B cell (primary cell): Measurements from ENCODE around the gene AMDHD2.

Source experiments
- CTCF ChIP-seq: fragments of 200-600 bp; IDR thresholded peaks from one replicate; pipeline ENCODE4 v1.8.0; 2022; ENCODE audit warnings: antibody characterized with exemption, mild to moderate bottlenecking
- EZH2 ChIP-seq: IDR thresholded peaks from 2 replicates; pipeline ENCODE4 v1.6.1; 2012; ENCODE audit warnings: borderline replicate concordance, low read depth, mild to moderate bottlenecking, moderate library complexity, low read length; ENCODE audit not compliant: insufficient read depth, poor library complexity, severe bottlenecking

GRCh38 chr16:2518823-2519710, 1.1 kb upstream of the AMDHD2 start:
- TF ChIP-seq CTCF: no peak
- no peak for TF ChIP-seq EZH2
